ENCODE results near the gene GXYLT2.

Gene GXYLT2

GRCh38 chr3:72947715-72948490 lies 60.1 kb downstream of the GXYLT2 start:
- no peaks in the 10 kb centered on the region for H3K27me3 Mint-ChIP-seq
- no peak overlapping the region for H3K4me3 Mint-ChIP-seq
- H3K9me3 Mint-ChIP-seq = no peaks in the 10 kb centered on the region
- H3K36me3 Mint-ChIP-seq = no peaks in the 10 kb centered on the region
- H3K27ac Mint-ChIP-seq = no peak overlapping the region
- H3K4me1 Mint-ChIP-seq = peaks cover 15% of the 10 kb centered on the region

- peaks cover 15% of the 10 kb centered on the region for H3K4me1 Mint-ChIP-seq
- H3K9me3 Mint-ChIP-seq = no peaks in the 10 kb centered on the region
- no peak overlapping the region for H3K4me3 Mint-ChIP-seq
- H3K36me3 Mint-ChIP-seq = no peaks in the 10 kb centered on the region
- H3K27me3 Mint-ChIP-seq = no peaks in the 10 kb centered on the region
- no peak overlapping the region for H3K27ac Mint-ChIP-seq
Measured at GRCh38 chr3:72949016-72949415, 61.2 kb downstream of the GXYLT2 start.

- H3K4me1 Mint-ChIP-seq = peaks cover 13% of the 10 kb centered on the region
- no peaks in the 10 kb centered on the region for H3K27me3 Mint-ChIP-seq
- H3K27ac Mint-ChIP-seq = no peak overlapping the region
- no peaks in the 10 kb centered on the region for H3K9me3 Mint-ChIP-seq
- no peaks in the 10 kb centered on the region for H3K36me3 Mint-ChIP-seq
- no peak overlapping the region for H3K4me3 Mint-ChIP-seq
Measured at GRCh38 chr3:72950372-72950771, 62.5 kb downstream of the GXYLT2 start.

GRCh38 chr3:72950801-72951200 lies 63.0 kb downstream of the GXYLT2 start:
- H3K9me3 Mint-ChIP-seq = no peaks in the 10 kb centered on the region
- H3K4me3 Mint-ChIP-seq = no peak overlapping the region
- H3K27me3 Mint-ChIP-seq = no peaks in the 10 kb centered on the region
- H3K4me1 Mint-ChIP-seq = peaks cover 10% of the 10 kb centered on the region
- H3K36me3 Mint-ChIP-seq = no peaks in the 10 kb centered on the region
- no peak overlapping the region for H3K27ac Mint-ChIP-seq

- Mint-ChIP-seq H3K9me3 (no peaks in the 10 kb centered on the region), H3K4me3 (no peak overlapping the region), H3K36me3 (no peaks in the 10 kb centered on the region), H3K27ac (no peak overlapping the region), H3K27me3 (no peaks in the 10 kb centered on the region), H3K4me1 (peaks cover 10% of the 10 kb centered on the region)
Measured at GRCh38 chr3:72951259-72951722, 63.4 kb downstream of the GXYLT2 start.

GRCh38 chr3:72953325-72953956 lies 65.6 kb downstream of the GXYLT2 start:
- Mint-ChIP-seq H3K36me3 (no peaks in the 10 kb centered on the region), H3K27me3 (no peaks in the 10 kb centered on the region), H3K4me3 (no peak overlapping the region), H3K9me3 (no peaks in the 10 kb centered on the region), H3K4me1 (peaks cover 10% of the 10 kb centered on the region), H3K27ac (no peak overlapping the region)

GRCh38 chr3:72957297-72957696 lies 69.5 kb downstream of the GXYLT2 start:
- Mint-ChIP-seq H3K4me3 (no peak overlapping the region), H3K4me1 (peaks cover 15% of the 10 kb centered on the region), H3K27ac (no peak overlapping the region)

GRCh38 chr3:72959336-72959735 lies 71.5 kb downstream of the GXYLT2 start:
- Mint-ChIP-seq H3K4me3 (no peak overlapping the region), H3K36me3 (no peaks in the 10 kb centered on the region), H3K9me3 (no peaks in the 10 kb centered on the region), H3K27me3 (no peaks in the 10 kb centered on the region), H3K27ac (no peak overlapping the region), H3K4me1 (peaks cover 17% of the 10 kb centered on the region)

More at GRCh38 chr3:72957297-72957696, 69.5 kb downstream of the GXYLT2 start:
- H3K36me3 Mint-ChIP-seq = no peaks in the 10 kb centered on the region
- H3K9me3 Mint-ChIP-seq = no peaks in the 10 kb centered on the region
- no peaks in the 10 kb centered on the region for H3K27me3 Mint-ChIP-seq

- Mint-ChIP-seq H3K36me3 (no peaks in the 10 kb centered on the region), H3K27me3 (no peaks in the 10 kb centered on the region), H3K9me3 (no peaks in the 10 kb centered on the region), H3K27ac (peak overlapping the region; percentile 63), H3K4me3 (no peak overlapping the region), H3K4me1 (peaks cover 33% of the 10 kb centered on the region)
Measured at GRCh38 chr3:72960812-72961518, 73.1 kb downstream of the GXYLT2 start.

GRCh38 chr3:72961752-72962151 lies 73.9 kb downstream of the GXYLT2 start:
- Mint-ChIP-seq H3K4me3 (no peak overlapping the region), H3K9me3 (no peaks in the 10 kb centered on the region), H3K4me1 (peaks cover 38% of the 10 kb centered on the region), H3K36me3 (no peaks in the 10 kb centered on the region), H3K27me3 (no peaks in the 10 kb centered on the region), H3K27ac (no peak overlapping the region)

GRCh38 chr3:72962317-72962716 lies 74.5 kb downstream of the GXYLT2 start:
- Mint-ChIP-seq H3K36me3 (no peaks in the 10 kb centered on the region), H3K9me3 (no peaks in the 10 kb centered on the region), H3K4me3 (no peak overlapping the region), H3K4me1 (peaks cover 38% of the 10 kb centered on the region), H3K27ac (peak overlapping the region; percentile 5), H3K27me3 (no peaks in the 10 kb centered on the region)

GRCh38 chr3:72964633-72965032 lies 76.8 kb downstream of the GXYLT2 start:
- no peaks in the 10 kb centered on the region for H3K27me3 Mint-ChIP-seq
- H3K36me3 Mint-ChIP-seq = no peaks in the 10 kb centered on the region
- no peak overlapping the region for H3K27ac Mint-ChIP-seq
- no peaks in the 10 kb centered on the region for H3K9me3 Mint-ChIP-seq
- peaks cover 38% of the 10 kb centered on the region for H3K4me1 Mint-ChIP-seq
- H3K4me3 Mint-ChIP-seq = no peak overlapping the region

- Mint-ChIP-seq H3K27me3 (no peaks in the 10 kb centered on the region), H3K27ac (no peak overlapping the region), H3K4me3 (no peak overlapping the region), H3K9me3 (no peaks in the 10 kb centered on the region), H3K36me3 (no peaks in the 10 kb centered on the region), H3K4me1 (peaks cover 21% of the 10 kb centered on the region)
Measured at GRCh38 chr3:72968266-72968664, 80.4 kb downstream of the GXYLT2 start.

- no peaks in the 10 kb centered on the region for H3K36me3 Mint-ChIP-seq
- no peaks in the 10 kb centered on the region for H3K9me3 Mint-ChIP-seq
- H3K27me3 Mint-ChIP-seq = no peaks in the 10 kb centered on the region
- H3K4me1 Mint-ChIP-seq = peaks cover 17% of the 10 kb centered on the region
- H3K27ac Mint-ChIP-seq = no peak overlapping the region
- no peak overlapping the region for H3K4me3 Mint-ChIP-seq
Measured at GRCh38 chr3:72969766-72970165, 81.9 kb downstream of the GXYLT2 start.

- H3K4me1 Mint-ChIP-seq = peaks cover 5% of the 10 kb centered on the region
- no peaks in the 10 kb centered on the region for H3K9me3 Mint-ChIP-seq
- no peaks in the 10 kb centered on the region for H3K27me3 Mint-ChIP-seq
- no peak overlapping the region for H3K4me3 Mint-ChIP-seq
- H3K27ac Mint-ChIP-seq = no peak overlapping the region
- no peaks in the 10 kb centered on the region for H3K36me3 Mint-ChIP-seq
Measured at GRCh38 chr3:72970942-72971341, 83.1 kb downstream of the GXYLT2 start.

- peaks cover 7% of the 10 kb centered on the region for H3K4me1 Mint-ChIP-seq
- H3K4me3 Mint-ChIP-seq = no peak overlapping the region
- no peaks in the 10 kb centered on the region for H3K27me3 Mint-ChIP-seq
- no peaks in the 10 kb centered on the region for H3K36me3 Mint-ChIP-seq
- no peaks in the 10 kb centered on the region for H3K9me3 Mint-ChIP-seq
- no peak overlapping the region for H3K27ac Mint-ChIP-seq
Measured at GRCh38 chr3:72972706-72973030, 84.8 kb downstream of the GXYLT2 start.
